HS-5 (cell line): ENCODE measurements around the gene UGT1A5.

Experiments used
- DNase-seq: peaks from one replicate; pipeline ENCODE4 v3.0.0-alpha.2; 2012; ENCODE audit warnings: low read depth

UGT1A5 gene

GRCh38 chr2:233712611-233713261, at the start of gene UGT1A5:
UGT1A5 (plus strand) TSS chr2:233712907; CDS start chr2:233712992, 85 bp downstream.
- DNase-seq, result no peak

GRCh38 chr2:233663911-233664310, 48.8 kb upstream of the UGT1A5 start:
- no peak for DNase-seq

GRCh38 chr2:233668605-233669260, 44.0 kb upstream of the UGT1A5 start:
- DNase-seq, result no peak

GRCh38 chr2:233671290-233672161, 41.2 kb upstream of the UGT1A5 start, which contains the start of gene UGT1A9:
UGT1A9 (plus strand) TSS chr2:233671898; CDS start chr2:233671935, 37 bp downstream.
- DNase-seq, result no peak

- DNase-seq, result no peak
These were observed 39.8 kb upstream of the UGT1A5 start for GRCh38 chr2:233672886-233673285.

GRCh38 chr2:233673896-233674295, 38.8 kb upstream of the UGT1A5 start:
- DNase-seq, result no peak

- no peak for DNase-seq
These were observed 38.4 kb upstream of the UGT1A5 start for GRCh38 chr2:233674314-233674713.

- DNase-seq, result no peak
These were observed 37.7 kb upstream of the UGT1A5 start for GRCh38 chr2:233674995-233675394.

GRCh38 chr2:233676046-233676445, 36.7 kb upstream of the UGT1A5 start:
- DNase-seq, result no peak

GRCh38 chr2:233679196-233679595, 33.5 kb upstream of the UGT1A5 start:
- no peak for DNase-seq

- no peak for DNase-seq
These were observed 32.2 kb upstream of the UGT1A5 start for GRCh38 chr2:233680361-233681045.

- DNase-seq, result no peak
These were observed 31.1 kb upstream of the UGT1A5 start, which contains the start of gene UGT1A7 for GRCh38 chr2:233681521-233682099. UGT1A7 (plus strand) TSS chr2:233681901; CDS start chr2:233681938, 37 bp downstream.

GRCh38 chr2:233684640-233685039, 28.1 kb upstream of the UGT1A5 start:
- DNase-seq, result no peak

GRCh38 chr2:233686928-233687327, 25.8 kb upstream of the UGT1A5 start:
- DNase-seq, result no peak

GRCh38 chr2:233688341-233688740, 24.4 kb upstream of the UGT1A5 start:
- DNase-seq, result no peak

- no peak for DNase-seq
These were observed 23.7 kb upstream of the UGT1A5 start for GRCh38 chr2:233689031-233689430.

- DNase-seq, result no peak
These were observed 23.2 kb upstream of the UGT1A5 start for GRCh38 chr2:233689501-233689900.

- no peak for DNase-seq
These were observed 22.3 kb upstream of the UGT1A5 start for GRCh38 chr2:233690444-233690843.

- no peak for DNase-seq
These were observed 21.0 kb upstream of the UGT1A5 start for GRCh38 chr2:233691443-233692433.

- DNase-seq, result no peak
These were observed 20.1 kb upstream of the UGT1A5 start, which contains the start of gene UGT1A6 for GRCh38 chr2:233692648-233693047. UGT1A6 (plus strand) TSS chr2:233692890; CDS start chr2:233693005, 115 bp downstream.
